Panc1 (cell line): ENCODE data around the gene SLC29A1.

Source experiments
- CTCF ChIP-seq: fragments of 450-650 bp; IDR thresholded peaks from 2 replicates; pipeline ENCODE4 v1.5.1; 2017; ENCODE audit warnings: mild to moderate bottlenecking
- POLR2AphosphoS5 ChIP-seq: IDR thresholded peaks from 2 replicates; pipeline ENCODE4 v1.6.1; 2012; ENCODE audit warnings: mild to moderate bottlenecking, low read depth, low read length, moderate library complexity
- REST ChIP-seq, 2 experiments: IDR thresholded peaks; 2 replicates each; pipeline ENCODE4 v1.6.1; 2011 to 2012; ENCODE audit warnings: low read depth in 2 of 2, control low read depth in 1 of 2, low read length in 1 of 2, mild to moderate bottlenecking in 1 of 2, moderate library complexity in 1 of 2; ENCODE audit not compliant: insufficient read depth in 1 of 2
- SIN3A ChIP-seq: IDR thresholded peaks from 2 replicates; pipeline ENCODE4 v1.6.1; 2012; ENCODE audit warnings: low read depth, mild to moderate bottlenecking, low read length, moderate library complexity, borderline replicate concordance; ENCODE audit not compliant: insufficient read depth
- TCF7L2 ChIP-seq: IDR thresholded peaks from 2 replicates; pipeline ENCODE4 v1.6.1; 2011; ENCODE audit warnings: mild to moderate bottlenecking, low read depth, low read length, inconsistent platforms

- TF ChIP-seq POLR2AphosphoS5 (no peak), CTCF (no peak), TCF7L2 (no peak), REST (IDR thresholded peaks at IDR 0.05; ENCODE audit: insufficient read depth in 1 of 2, low read depth in 2 of 2, low read length in 1 of 2) (no peak), SIN3A (no peak)
Observed at GRCh38 chr6:44207966-44208365, 15.4 kb upstream of the SLC29A1 start.
